ENCODE data around the gene SLC22A12. TPM values are rescaled to one million over a fixed set of nuclear protein-coding genes. Genes with fewer than 3 reads are reported as not detected.

The SLC22A12 gene
- total and polyA plus RNA-seq, 2 donors (not counting 3 experiments of a cell fraction or from before 2014, with no cell fraction given), result not detected

GRCh38 chr11:64560139-64560771 lies 30.8 kb upstream of the SLC22A12 start:
- Histone ChIP-seq H3K79me2 (ENCODE audit: control insufficient read depth, insufficient read depth, low read length) (no peaks in the 10 kb centered on the region), H4K20me1 (replicated peaks; ENCODE audit: control insufficient read depth, extremely low read depth, insufficient read depth, low read length) (no peaks in the 10 kb centered on the region), H3K9me1 (replicated peaks; ENCODE audit: control insufficient read depth, extremely low read depth, insufficient read depth, low read length) (no peaks in the 10 kb centered on the region), H3K27me3 (ENCODE audit: control insufficient read depth in 2 of 2, insufficient read depth in 2 of 2, low read length in 2 of 2) (no peaks in the 10 kb centered on the region), H3K4me2 (ENCODE audit: insufficient read depth, low read length) (no peak overlapping the region), H3K9me3 (replicated peaks; ENCODE audit: control insufficient read depth, insufficient read depth, low read length) (no peaks in the 10 kb centered on the region), H2AFZ (ENCODE audit: low read depth, low read length) (no peak overlapping the region), H3K4me3 (replicated peaks in 1 of 3; ENCODE audit: insufficient read depth in 1 of 3, low read depth in 1 of 3, low read length in 3 of 3) (no peak overlapping the region), H3K36me3 (ENCODE audit: control insufficient read depth in 2 of 2, extremely low read depth in 1 of 2, insufficient read depth in 2 of 2, low read length in 2 of 2) (no peaks in the 10 kb centered on the region), H3K4me1 (ENCODE audit: control insufficient read depth, extremely low read depth, insufficient read depth, low read length) (no peaks in the 10 kb centered on the region), H3K27ac (ENCODE audit: insufficient read depth, low read depth, low read length) (no peak overlapping the region), H3K9ac (replicated peaks; ENCODE audit: extremely low read depth, insufficient read depth, low read length) (no peak overlapping the region)
- dilution Hi-C loops (cut with MboI; ENCODE audit: extremely low pct_ligation_motif_present, low sequenced_read_pairs) (no loop called here), intact Hi-C loops (cut with micrococcal nuclease) (no loop called here)
- CTCF ChIA-PET, result interaction anchor here (1.1 to 1.4 kb wide), 2 partner anchors 89 to 91 kb away, joined by 3 read pairs; no protein-coding TSS in a partner anchor
- BruUV-seq (replicated peaks), result no TSS peak
- no peak for FAIRE-seq
- DNase-seq (ENCODE audit: low read depth, low spot score), result no peak
- POLR2A ChIA-PET, result no interaction called here
- TF ChIP-seq POLR2AphosphoS5 (IDR thresholded peaks at IDR 0.05; ENCODE audit: insufficient read depth, low read depth, low read length), result no peak
- TF ChIP-seq GATA2 (IDR thresholded peaks at IDR 0.05; ENCODE audit: insufficient read depth, insufficient read length, low read depth, low read length), result no peak
- TF ChIP-seq CTCF (IDR thresholded peaks at IDR 0.05; ENCODE audit: extremely low read depth in 1 of 2, insufficient read depth in 1 of 2, low read depth in 1 of 2, low read length in 2 of 2), result no peak
- TF ChIP-seq JUN (IDR thresholded peaks at IDR 0.05; ENCODE audit: borderline replicate concordance, insufficient read depth, insufficient read length, low read depth), result no peak
- TF ChIP-seq MYC (IDR thresholded peaks at IDR 0.05; ENCODE audit: low read depth, low read length), result no peak
- no peak for TF ChIP-seq FOS (IDR thresholded peaks at IDR 0.05; ENCODE audit: borderline replicate concordance, insufficient read depth, low read length)
- TF ChIP-seq MAX (IDR thresholded peaks at IDR 0.05; ENCODE audit: insufficient read depth, insufficient read length), result no peak
